NCI-H774 (cell line): ENCODE data around the gene CLIC6.

ENCODE experiments used
- DNase-seq: peaks from one replicate; lab custom pipeline; 2025; lab: John Stamatoyannopoulos, UW

The CLIC6 gene

DNA sequence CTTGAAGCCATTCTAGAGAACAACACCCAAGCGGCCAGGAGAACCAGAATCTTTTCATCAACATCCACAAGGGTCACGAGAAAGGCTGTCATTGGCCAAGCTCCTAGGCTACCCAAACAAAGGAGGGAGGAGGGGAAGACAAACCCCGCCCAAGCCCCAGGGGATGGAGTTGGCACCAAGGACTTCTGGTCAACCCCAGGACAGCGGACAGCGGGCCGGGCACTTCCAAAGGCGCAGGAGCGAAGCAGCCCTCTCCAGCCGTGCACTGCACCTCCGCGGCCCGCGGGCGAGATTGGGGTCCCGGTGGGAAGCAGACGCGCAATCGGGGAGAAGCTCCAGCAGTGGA, at the start of gene CLIC6:
Gene CLIC6, plus strand, starts transcription at position 192 of the 346 bp plus-strand sequence. CDS start 395 bp downstream, outside the sequence.
- no peak for DNase-seq

DNA sequence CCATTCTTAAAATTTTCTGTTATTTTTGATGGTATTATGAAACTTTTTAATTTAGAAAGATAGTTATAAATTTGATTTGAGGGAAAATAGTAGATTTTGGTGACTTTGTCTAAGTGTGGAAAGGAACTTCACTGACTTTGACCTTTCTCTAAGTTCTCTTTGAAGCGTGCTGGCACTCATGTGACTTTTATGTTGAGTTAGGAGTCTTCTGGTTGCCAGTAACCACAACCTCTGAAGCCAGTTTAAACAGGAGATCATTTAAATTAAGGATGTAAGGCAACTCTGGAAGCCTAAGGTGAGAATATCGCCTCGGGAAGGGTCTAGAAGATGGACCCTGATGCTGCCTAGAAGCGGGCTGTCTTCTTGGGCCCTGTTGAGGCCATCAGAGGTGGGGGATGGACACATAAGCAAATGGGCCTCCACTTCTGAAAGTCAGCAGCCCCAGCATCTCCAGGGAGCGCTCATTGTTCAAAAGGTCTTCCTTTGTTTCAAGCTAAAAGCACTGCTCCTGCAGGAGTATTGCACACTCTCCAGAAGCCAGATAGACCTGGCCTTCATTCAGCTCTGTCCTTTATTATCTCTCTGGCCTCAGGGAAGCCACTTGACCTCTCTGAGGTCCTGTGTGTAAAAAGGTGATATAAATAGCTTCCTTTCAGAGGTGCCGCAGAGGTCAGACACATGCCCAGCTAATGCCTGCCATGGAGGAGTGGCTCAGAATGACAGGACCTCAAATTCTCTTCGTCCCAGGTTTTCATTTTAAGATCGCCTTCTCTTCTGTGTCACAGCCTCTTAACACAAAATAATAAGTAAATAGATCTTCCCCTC, 48.7 kb upstream of the CLIC6 start:
- no peak for DNase-seq

DNA sequence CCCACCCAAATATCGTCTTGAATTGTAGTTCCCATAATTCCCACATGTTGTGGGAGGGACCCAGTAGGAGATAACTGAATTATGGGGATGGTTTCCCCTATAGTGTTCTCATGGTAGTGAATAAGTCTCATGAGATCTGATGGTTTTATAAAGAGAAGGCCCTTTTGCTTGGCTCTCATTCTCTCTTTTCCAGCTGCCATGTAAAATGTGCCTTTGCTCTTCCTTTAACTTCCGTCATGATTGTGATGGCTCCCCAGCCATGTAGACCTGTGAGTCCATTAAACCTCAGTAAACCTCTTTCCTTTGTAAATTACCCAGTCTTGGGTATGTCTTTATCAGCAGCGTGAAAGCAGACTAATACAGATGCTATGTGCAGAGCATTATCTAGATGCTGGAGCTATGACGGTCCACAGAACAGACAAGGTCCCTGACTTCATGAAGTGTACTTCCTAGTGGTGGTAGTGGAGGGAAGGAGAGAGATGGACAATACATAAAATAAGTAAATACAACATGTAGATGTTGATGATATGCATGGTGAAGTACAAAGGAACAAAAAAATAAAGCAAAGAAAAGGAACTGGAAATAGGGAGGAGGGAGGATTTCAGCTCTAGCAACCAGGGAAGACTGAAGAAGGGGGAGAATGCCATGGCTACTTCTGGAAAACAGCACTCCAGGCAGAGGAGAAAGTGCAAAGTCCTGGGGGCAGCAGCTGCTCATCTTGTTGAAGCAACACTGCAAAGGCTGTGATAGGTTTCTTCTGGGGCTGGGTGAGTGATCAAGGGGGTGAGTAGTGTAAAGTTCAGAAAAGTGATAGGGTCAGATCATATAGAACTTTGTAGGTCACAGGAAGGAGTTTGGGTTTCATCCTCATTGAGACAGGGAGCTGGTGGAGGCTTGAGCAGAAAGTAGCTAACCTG, 47.1 kb upstream of the CLIC6 start:
- no peak for DNase-seq

DNA sequence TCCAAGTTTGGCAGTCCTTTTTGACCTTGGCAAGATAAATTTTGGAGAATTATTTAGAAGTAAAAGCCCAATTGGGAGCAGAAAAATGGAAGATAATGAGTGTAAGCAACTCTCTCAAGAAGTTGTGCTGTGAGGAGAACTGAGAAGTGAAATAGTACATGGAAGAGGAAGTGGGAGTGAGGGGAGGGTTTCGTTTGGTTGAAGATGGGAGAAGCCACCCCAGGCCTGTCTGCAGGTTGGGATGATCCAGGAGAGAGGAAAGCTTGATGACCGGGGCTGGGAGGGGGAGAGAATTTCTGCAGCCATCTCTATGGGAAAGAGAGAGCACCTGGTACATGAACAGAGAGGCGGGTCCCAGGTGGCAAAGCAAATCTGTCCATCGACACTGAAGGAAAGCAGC, 45.3 kb upstream of the CLIC6 start:
- DNase-seq = no peak

DNA sequence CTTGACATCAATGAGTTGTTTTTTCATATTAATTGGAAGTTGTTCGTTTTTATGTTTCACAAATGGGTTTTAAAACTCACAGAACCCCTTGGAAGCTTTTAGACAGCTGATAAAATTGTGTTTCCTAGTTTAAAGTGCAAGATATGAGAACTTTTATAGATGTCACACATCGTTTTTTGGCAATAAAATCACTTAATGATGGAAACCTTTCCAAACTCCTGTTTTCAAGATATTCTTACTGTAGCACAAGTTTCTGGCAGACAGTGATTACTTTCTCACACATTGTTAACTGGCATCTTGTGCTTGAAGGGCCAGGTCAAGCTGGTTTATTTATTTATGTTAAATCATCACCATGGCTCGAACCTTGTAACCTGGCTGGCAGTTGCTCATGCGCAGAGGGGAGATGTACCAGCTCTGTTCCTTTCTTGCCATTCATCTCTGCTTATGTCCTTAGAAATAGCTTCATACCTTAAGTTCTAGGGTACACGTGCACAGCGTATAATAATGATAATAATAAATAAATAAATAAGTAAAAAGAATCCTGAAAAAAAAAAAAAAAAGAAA, 43.7 kb upstream of the CLIC6 start:
- no peak for DNase-seq

DNA sequence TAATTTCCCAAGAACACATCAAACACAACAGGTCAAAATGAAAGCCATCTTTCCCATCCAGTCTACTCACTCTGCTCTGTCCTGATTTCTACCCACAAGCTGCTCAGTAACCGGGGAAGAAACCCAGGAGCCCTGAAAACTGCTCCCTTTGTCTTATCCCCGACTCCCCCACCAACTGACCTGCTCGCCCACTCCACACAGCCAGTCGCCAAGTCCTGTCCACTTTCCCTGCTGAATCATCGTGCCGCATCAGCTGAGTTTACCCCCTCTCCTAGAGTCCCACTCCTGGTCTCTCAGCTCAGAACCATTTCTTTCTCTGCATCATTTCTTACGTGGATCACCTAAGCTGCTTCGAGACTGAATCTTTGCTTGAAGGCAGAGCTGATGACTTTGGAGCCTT, 42.7 kb upstream of the CLIC6 start:
- DNase-seq = no peak

DNA sequence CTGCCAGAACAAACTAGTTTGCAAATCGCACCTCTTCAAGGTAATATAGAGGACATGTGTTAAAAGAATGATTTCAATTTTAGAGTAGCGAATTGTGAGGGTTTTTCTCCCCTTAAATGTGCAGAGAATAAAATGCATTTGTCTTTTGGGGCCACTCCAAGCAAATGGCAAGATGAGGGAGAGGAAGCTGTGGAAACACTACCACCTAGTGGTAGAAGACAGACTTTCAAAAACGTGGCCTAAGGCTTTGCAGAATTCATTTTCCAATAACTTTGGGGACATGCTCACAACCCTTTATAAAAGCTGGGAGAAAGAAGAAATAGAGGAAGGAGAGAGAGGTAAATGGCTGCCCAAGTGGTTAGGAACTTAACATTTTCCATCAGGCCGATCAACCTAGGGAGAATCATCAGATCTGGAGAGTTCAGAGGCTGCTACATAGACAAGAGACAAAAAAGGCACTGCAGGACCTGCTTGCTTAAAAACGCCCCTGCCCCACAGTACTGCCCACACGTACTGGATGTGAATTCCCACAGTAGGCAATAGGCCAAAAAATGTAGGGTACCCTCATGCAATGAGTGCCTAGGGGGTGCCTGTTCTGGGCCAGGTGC, 38.2 kb upstream of the CLIC6 start:
- DNase-seq = peak; percentile 54

DNA sequence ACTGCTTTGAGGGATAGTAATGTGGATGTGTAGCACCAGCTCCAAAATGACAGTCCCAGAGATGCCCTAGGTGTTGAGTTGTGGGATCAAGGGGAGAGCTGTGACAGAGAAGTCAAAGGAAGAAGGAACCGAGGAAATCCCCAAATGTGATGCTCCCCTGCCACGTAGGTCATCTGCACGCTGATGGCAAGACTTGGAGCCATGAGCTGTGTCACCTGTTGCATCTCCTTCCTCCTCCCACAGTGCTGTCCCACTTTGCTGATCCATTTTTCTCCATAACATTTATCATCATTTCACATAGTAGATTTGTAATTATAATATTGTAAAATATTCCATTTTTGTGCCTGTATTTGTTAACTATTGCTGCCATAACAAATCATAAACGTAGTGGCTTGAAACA, 36.3 kb upstream of the CLIC6 start:
- DNase-seq = no peak

DNA sequence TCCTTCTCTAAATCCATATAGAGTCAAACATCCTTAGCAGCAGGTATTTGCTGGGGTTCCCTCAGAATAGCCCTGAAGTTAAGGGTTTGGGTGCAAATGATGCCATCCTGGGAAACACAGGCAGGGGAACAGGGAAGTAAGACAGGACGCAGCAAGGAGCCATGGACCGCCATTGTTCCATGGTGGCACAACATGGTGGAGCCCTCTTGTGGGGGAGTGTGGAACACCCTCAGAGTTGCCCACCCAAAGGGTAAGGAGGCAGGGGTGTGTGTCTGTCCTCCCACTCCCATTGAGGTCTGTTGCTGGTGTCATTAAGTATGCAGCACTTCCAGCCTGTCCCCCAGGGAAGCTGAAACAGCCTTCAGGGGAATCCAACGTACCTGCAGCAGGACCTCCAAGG, 33.5 kb upstream of the CLIC6 start:
- no peak for DNase-seq

DNA sequence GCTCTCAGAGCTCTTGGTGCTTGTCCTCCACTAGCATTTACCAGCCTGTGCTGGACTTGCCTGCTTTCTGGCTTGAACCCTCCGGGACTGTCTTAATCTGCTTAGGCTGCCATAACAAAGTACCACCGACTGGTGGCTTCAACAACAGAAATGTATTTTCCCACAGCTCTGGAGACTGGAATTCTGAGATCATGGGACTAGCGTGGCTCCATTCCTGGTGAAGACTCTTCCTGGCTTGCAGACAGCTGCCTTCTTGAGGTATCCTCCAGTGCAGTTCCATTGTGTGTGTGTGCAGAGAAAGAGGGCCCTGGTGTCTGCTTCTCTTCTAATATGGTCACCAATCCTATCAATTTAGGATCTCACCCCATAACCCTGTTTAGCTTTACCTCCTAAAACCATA, 31.8 kb upstream of the CLIC6 start:
- no peak for DNase-seq

DNA sequence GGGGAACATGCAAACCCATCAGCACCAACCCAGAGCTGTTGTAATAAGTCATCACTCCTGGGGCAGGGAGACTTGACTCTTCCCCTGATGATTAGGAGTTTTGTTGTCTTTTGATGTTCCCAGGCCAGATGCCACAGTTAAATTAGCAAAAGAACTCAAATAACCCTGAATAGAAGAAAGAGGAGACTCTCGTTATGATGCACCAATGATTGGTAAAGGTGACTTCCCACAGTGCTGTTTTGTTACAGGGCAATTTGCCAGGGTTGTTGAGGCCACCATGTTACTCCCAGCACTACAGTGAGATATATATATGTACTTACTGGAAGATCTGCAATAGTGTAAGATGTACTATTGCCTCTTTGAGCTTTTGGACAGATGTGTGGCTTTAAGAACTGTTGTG, 29.5 kb upstream of the CLIC6 start:
- DNase-seq = no peak

DNA sequence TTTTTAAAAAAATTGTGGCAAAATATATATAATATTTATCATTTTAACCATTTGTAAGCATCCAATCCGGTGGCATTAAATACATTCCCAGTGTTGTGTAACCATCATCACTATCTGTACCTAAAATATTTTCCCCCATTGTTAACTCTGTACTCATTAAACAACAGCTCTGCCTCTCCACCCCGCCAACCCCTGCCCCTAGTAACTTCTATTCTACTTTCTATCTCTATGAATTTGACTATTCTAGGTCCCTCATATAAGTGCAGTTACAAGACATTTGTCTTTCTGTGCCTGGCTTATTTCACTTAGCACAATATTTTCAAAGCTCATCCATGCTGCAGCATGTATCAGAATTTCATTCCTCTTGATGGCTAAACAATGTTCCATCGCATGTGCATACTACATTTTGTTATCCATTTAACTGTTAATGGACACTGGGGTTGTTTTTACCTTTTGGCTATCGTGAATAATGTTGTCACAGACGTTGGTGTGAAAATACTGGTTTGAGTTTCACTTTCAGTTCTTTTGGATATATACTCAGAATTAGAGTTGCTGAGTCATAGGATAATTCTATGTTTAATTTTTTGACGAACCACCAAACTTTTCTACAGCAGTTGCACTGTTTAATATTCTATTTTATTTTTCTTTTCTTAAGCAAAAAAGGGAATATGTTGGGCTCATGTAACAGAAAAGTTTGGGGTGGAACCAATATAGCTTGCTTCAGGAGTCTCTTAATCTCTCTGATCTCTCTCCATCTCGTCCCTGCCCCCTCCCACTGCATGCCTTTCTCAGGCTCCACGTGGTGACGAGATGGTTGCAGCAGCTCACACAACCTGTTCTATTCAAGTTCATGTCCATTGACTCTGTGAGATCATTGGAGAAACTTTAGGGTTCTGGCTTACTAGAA, 28.7 kb upstream of the CLIC6 start:
- DNase-seq = no peak

DNA sequence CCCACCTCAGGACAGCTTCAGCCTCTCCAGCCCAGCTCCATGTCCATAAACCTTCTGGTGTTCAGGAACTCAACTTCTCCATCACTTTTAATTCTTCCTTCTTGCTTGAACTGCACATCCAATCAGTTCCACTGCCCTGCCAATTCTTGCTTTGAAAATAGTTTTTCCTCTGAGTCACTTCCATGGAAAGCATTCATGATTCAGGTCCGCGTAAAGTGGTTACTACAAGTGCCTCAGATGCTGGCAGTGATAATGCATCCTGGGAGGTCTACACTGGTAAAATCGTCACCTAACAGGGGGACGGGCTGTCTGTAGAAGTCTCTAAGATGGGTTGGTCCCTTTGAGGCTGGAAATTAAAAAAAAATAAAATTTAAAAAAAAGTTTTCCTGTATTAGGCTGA, 27.9 kb upstream of the CLIC6 start:
- no peak for DNase-seq

DNA sequence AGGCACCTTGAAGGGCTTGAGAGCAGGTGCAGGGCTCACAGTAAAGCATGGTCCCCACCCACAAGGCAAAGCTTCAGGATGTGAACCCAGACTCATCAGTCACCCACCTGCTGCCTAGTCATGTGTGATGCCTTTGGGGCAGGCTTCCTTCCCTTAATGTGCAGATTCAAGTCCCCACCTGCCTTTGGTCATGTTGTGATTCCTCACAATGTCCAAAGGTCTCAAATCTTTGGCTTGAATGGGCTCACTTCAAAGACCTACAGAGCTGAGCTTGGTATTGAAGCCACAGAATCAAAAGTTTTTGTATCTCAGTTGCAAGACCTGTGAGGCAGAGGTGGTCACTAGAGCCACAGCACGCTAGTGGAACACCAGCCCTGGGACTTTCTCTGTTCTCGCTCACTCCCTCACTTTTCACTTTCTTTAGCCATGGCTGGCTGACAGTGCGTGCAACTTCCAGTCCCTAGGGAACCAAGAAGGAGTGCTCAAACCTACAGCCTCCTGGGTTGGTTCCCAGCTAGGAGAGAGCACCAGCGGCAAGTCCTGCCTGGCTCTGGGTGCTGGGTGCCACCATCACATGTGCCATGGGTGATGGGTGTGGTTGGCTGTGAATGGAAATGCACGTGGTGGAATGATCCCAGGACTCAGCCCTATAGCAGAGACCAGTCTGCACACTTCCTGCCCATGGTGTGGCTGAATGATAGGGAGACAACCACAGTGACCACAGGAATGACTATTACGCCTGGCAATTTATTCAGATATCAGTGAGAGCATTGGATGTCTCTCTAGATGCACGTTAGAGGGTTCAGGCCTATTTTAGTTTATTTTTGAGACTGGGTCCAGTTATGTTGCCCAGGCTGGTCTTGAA, 26.4 kb upstream of the CLIC6 start:
- DNase-seq = no peak

DNA sequence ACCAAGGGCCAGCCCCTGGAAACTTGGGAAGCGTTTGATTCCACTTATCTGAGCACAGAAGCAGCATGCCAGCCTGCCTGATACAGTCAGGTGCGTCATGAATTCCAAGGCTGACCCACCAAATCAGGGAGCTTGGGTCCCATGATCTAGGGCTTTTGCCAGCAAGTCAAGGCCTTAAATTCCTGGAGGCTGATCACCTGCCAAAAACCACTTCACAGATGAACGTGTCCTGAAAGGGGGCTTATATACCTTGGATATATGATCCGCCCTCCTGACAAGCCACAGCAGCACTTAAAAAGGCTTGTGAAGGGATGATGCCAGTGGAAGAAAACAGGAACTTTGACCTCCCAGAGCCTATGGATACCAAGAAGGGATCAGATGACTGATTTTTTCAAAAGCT, 24.0 kb upstream of the CLIC6 start:
- no peak for DNase-seq

DNA sequence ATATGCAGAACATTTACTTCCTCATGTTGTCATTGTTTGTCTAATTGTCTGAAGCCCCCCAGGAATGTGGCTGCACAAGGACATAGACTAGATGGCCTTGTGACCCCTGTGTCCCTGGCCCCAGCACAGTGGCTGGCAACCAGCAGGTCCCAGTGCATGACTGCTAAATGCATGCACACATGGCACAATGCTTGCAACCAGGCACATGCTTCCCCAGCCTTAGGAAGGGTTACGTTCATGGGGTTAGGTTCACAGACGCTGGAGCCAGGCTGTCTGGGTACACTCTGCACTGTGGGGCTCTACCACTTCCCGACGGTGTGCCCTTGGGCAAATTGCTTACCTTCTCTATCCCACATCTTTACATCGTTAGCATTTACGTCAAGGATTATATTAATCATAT, 21.2 kb upstream of the CLIC6 start:
- no peak for DNase-seq

DNA sequence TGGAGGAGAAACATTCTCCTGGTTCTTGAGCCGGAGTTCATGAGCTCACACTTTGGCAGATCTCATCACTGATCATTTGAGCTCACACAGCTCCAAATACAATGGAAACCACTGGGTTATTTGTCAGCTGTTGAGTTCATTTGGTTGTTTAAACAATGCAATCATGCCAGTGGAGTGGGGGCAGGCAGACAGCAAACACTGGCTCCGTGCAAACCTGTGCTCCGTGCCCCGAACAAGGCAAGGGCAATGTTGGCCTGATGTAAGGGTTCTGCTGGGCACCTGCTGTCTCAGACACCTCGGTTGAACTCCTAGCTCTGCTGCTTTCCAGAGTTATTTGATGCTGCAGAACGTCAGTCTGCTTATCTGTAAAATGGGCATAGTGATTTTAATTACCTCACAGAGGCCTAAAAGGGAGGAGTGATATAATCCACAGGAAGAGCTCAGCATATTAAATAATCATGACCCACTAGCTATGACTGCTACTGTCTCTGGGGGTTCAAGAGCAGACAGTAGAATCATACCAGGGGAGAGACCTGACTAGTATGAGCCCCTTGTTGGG, 20.0 kb upstream of the CLIC6 start:
- DNase-seq = peak; percentile 91

DNA sequence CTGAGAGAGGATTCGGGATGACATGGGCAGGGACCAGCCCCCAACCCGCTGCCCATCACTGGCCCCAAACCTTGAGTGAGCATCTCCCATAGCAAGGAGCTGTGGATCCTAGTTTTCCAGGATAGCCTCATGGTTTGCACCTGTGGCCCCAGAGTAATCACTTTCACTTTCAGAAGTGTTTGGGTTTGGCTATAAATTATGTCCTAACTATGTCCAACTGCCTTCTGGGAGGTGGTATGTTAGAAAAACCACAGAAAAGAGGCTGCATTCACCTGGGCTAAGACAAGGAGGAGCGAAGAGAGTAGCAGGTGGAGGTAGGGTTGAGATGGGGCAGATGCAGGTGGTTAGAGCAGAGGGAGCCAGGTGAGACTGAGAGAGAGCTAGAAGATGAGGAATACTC, 19.4 kb upstream of the CLIC6 start:
- peak; percentile 29 for DNase-seq

DNA sequence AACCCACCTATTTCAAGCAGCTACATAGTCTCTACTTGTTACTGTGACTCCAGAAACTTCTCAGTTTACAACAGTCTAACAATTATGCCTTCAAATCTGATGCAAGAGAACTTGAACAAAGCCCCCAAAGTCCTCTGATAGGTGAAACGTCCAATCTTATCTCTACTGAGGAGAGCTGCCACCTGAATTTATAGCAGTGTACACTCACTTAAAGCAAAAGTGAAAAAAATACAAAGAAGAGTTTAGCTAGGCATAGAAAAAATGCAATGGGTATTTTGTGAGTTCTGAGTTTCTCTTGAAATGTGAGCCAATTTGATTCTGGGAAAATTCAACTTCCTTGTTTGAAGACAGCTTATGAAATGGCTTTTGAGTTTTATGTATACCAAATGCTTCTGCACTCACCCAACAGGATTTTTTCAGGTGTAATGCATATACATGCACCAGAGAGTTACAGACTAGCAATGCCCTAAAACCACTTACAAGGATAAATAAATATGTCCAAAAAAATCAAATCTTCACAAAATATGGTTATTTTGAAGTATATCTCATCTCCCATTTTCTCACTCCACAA, 17.8 kb upstream of the CLIC6 start:
- DNase-seq = no peak

DNA sequence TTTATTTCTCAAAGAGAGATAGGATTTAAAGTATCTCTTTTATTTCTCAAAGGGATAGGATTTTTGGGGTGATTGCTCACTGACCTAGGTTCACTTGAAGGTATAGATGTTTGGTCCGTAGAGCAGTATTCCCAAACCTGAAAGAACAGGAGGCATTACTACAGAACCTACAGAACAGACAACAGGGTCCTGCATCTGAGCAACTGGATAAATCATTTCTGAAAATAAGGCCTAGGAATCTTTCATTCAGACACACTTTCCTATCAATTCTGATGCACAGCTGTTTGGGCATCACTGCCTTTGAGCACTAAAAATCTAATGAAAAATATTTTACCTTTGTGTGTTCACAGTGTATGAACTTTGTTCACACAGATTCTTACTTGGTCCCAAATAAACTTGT, 17.2 kb upstream of the CLIC6 start:
- DNase-seq = no peak
